A549 (cell line): ENCODE measurements around the gene GABBR2. TPM values are rescaled to one million over a fixed set of nuclear protein-coding genes. Genes with fewer than 3 reads are reported as not detected.

Source experiments
- ATAC-seq, 2 experiments: fragments of 200-7000 bp in 1 of 2; fragments of >200 bp in 1 of 2; cut with Nextera tagmentation in 1 of 2; cut with Tn5 transposase in 1 of 2; 3 replicates each; pipeline versions ENCODE4 v1.8.0 to v1.9.1; 2018 to 2020; ENCODE audit warnings: mild to moderate bottlenecking in 1 of 2, moderate library complexity in 1 of 2
- CTCF ChIA-PET: fragments of 300-600 bp; sonication (Branson Sonifier 250); formaldehyde crosslinking; extraction: SDS; loops from one replicate; lab custom pipeline; 2021; ENCODE audit warnings: antibody characterized with exemption, inconsistent platforms; lab: Yijun Ruan, JAX
- POLR2A ChIA-PET: fragments of 350-600 bp; formaldehyde crosslinking; extraction: SDS; loops from one replicate; lab custom pipeline; 2021; ENCODE audit warnings: antibody characterized with exemption, inconsistent platforms; lab: Yijun Ruan, JAX
- DNase-seq, 2 experiments: peaks; one replicate each; pipeline versions ENCODE4 v3.0.0 to v3.0.0-alpha.2; 2011 to 2016; ENCODE audit warnings: low read depth in 1 of 2, low spot score in 1 of 2
- FAIRE-seq: peaks from 2 replicates; lab custom pipeline; 2011; peaks lifted over from hg19 to GRCh38; lab: Jason Lieb, UNC
- H3K27ac ChIP-seq, 2 experiments: fragments of >200 bp; sonication (Bioruptor Twin); formaldehyde crosslinking; 3 replicates each; pipeline ENCODE4 v1.5.1; 2016 to 2017
- H3K4me1 ChIP-seq: fragments of >200 bp; sonication (Bioruptor Twin); formaldehyde crosslinking; 3 replicates; pipeline ENCODE4 v1.6.1; 2016
- H3K4me2 ChIP-seq: fragments of >200 bp; sonication (Bioruptor Twin); formaldehyde crosslinking; 3 replicates; pipeline ENCODE4 v1.6.1; 2016
- H3K4me3 ChIP-seq: fragments of >200 bp; sonication (Bioruptor Twin); formaldehyde crosslinking; 3 replicates; pipeline ENCODE4 v1.5.1; 2016
- H3K9me3 ChIP-seq: fragments of >200 bp; sonication (Bioruptor Twin); formaldehyde crosslinking; 3 replicates; pipeline ENCODE4 v1.6.1; 2016
- CBX8 ChIP-seq: fragments of 200-600 bp; sonication (generic); IDR thresholded peaks from 2 replicates; pipeline ENCODE4 v1.6.1; 2016
- CHD2 ChIP-seq: fragments of 150-350 bp; IDR thresholded peaks from 2 replicates; pipeline ENCODE4 v1.6.1; 2014; ENCODE audit warnings: low read length; ENCODE audit not compliant: partially characterized antibody
- CHD4 ChIP-seq: fragments of 200-600 bp; sonication (generic); IDR thresholded peaks from 2 replicates; pipeline ENCODE4 v1.6.1; 2016; ENCODE audit warnings: antibody characterized with exemption, mild to moderate bottlenecking, borderline replicate concordance
- FOSL2 ChIP-seq, 2 experiments: fragments of 450-650 bp in 1 of 2; fragments of >200 bp in 1 of 2; sonication (Bioruptor Twin) in 1 of 2; formaldehyde crosslinking; IDR thresholded peaks; 2 replicates each; pipeline versions ENCODE4 v1.5.0 to v1.6.1; 2016 to 2020; ENCODE audit warnings: mild to moderate bottlenecking in 1 of 2, moderate library complexity in 1 of 2
- FOXS1 ChIP-seq: fragments of 250-450 bp; sonication (Bioruptor Pico); IDR thresholded peaks from 2 replicates; pipeline ENCODE4 v1.5.0; 2020; ENCODE audit warnings: mild to moderate bottlenecking, moderate library complexity
- HOXA7 ChIP-seq: fragments of 250-450 bp; sonication (Bioruptor Pico); IDR thresholded peaks from 2 replicates; pipeline ENCODE4 v1.5.0; 2020; ENCODE audit warnings: mild to moderate bottlenecking, moderate library complexity
- JUNB ChIP-seq: fragments of >200 bp; sonication (Bioruptor Twin); formaldehyde crosslinking; IDR thresholded peaks from 2 replicates; pipeline ENCODE4 v1.6.1; 2016
- KDM1A ChIP-seq: fragments of 200-600 bp; sonication (generic); IDR thresholded peaks from 2 replicates; pipeline ENCODE4 v1.6.1; 2016; ENCODE audit warnings: low read depth, mild to moderate bottlenecking
- NPAS2 ChIP-seq: fragments of 250-450 bp; sonication (Bioruptor Pico); IDR thresholded peaks from 2 replicates; pipeline ENCODE4 v1.8.0; 2022; ENCODE audit warnings: mild to moderate bottlenecking, moderate library complexity, borderline replicate concordance
- POLR2AphosphoS2 ChIP-seq: conservative IDR thresholded peaks from 2 replicates; pipeline ENCODE4 v1.6.1; 2012; ENCODE audit warnings: low read length, improper control_type of control experiment, inconsistent platforms
- RFX5 ChIP-seq: fragments of 450-650 bp; IDR thresholded peaks from 2 replicates; pipeline ENCODE4 v1.7.1; 2014; ENCODE audit warnings: antibody characterized with exemption, mild to moderate bottlenecking, moderate library complexity
- TP53 ChIP-seq: fragments of 250-450 bp; sonication (Bioruptor Pico); IDR thresholded peaks from 2 replicates; pipeline ENCODE4 v1.5.0; 2021; ENCODE audit warnings: mild to moderate bottlenecking, moderate library complexity
- ZFP36 ChIP-seq: fragments of 450-650 bp; IDR thresholded peaks from 2 replicates; pipeline ENCODE4 v1.6.1; 2014; ENCODE audit warnings: borderline replicate concordance; ENCODE audit not compliant: partially characterized antibody
- WGBS: methylation state at CpG from one replicate; pipeline ENCODE4 v1.1.6; 2017; ENCODE audit errors: missing lambda C conversion rate; 5-methylcytosine and 5-hydroxymethylcytosine counted together
- polyA plus RNA-seq, 4 experiments: library from polyadenylated mRNA; depleted of rRNA in 3 of 4; stranded (reverse); fragments of >200 nt; fragmentation: RNase III in 1 of 4; extraction: RNeasy Plus Mini Kit Qiagen cat#74134 plus additional on column Dnase treatment in 1 of 4; gene quantifications; 2 replicates in 3 of 4; 3 replicates in 1 of 4; pipeline ENCODE4 v1.2.3, GENCODE V29; 2011 to 2017
- TF ChIP-seq, protein P1 (sequence below): fragments of 450-650 bp; IDR thresholded peaks from 2 replicates; pipeline ENCODE4 v1.6.1; 2014; ENCODE audit warnings: antibody characterized with exemption
- TF ChIP-seq, protein P2 (sequence below): IDR thresholded peaks from 2 replicates; pipeline ENCODE4 v1.6.1; 2012
- TF ChIP-seq, protein P3 (sequence below): IDR thresholded peaks from 2 replicates; pipeline ENCODE4 v1.6.1; 2012; ENCODE audit warnings: low read depth, borderline replicate concordance
- TF ChIP-seq, protein P4 (sequence below): fragments of >200 bp; sonication (Bioruptor Twin); formaldehyde crosslinking; IDR thresholded peaks from 2 replicates; pipeline ENCODE4 v1.6.1; 2016
- TF ChIP-seq, protein P5 (sequence below): fragments of 250-450 bp; sonication (Bioruptor Pico); IDR thresholded peaks from 2 replicates; pipeline ENCODE4 v1.5.0; 2020; ENCODE audit warnings: low read depth, mild to moderate bottlenecking, moderate library complexity

Gene GABBR2
- polyA plus RNA-seq, 2 of the 4 experiments (the other 2 are of a cell fraction): 0.08 to 0.57 TPM

DNA sequence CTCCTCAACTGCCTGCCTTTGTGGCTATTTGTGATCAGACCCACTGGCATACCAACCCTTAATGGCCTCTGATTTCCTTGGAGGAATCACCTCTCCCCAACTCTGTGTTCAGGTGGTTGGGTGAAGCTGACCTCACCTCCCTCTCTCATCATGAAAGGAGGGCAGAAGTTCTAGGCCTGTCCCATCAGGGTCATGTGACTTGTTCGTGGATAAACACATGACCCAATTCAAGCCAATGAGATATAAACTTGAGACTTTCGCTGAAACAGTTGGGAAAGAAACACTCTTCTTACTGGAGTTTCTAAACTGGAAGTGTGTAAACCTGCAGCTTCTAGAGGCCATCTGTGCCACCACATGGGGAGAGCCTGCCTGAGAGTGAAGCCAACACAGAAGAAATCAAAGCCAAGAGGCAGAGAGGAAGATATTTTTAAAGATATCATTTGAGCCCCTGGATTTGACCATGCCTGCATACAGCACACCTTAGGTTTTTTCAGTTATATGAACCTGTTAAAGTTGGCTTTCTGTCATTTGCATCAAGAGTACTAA is 5.8 kb downstream of the GABBR2 start:
- POLR2A ChIA-PET: no interaction called here
- no peak overlapping the region for H3K4me3 ChIP-seq
- CTCF ChIA-PET: interaction anchor here (3.3 kb wide), 1 partner anchor 388 kb away, joined by 17 read pairs; no protein-coding TSS in a partner anchor
- FAIRE-seq: no peak
- peaks cover 6% of the 10 kb centered on the region for H3K4me1 ChIP-seq
- no peaks in the 10 kb centered on the region for H3K9me3 ChIP-seq
- 10% methylated on average over 2 of the region's 2 CpGs for WGBS
- no peak overlapping the region for H3K27ac ChIP-seq
- no peak for DNase-seq
- TF ChIP-seq POLR2AphosphoS2 (no peak), CBX8 (no peak)
- TF ChIP-seq, protein P1, sequence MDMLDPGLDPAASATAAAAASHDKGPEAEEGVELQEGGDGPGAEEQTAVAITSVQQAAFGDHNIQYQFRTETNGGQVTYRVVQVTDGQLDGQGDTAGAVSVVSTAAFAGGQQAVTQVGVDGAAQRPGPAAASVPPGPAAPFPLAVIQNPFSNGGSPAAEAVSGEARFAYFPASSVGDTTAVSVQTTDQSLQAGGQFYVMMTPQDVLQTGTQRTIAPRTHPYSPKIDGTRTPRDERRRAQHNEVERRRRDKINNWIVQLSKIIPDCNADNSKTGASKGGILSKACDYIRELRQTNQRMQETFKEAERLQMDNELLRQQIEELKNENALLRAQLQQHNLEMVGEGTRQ: peak; percentile 68
- H3K4me2 ChIP-seq: no peak overlapping the region
- no peak for ATAC-seq

DNA sequence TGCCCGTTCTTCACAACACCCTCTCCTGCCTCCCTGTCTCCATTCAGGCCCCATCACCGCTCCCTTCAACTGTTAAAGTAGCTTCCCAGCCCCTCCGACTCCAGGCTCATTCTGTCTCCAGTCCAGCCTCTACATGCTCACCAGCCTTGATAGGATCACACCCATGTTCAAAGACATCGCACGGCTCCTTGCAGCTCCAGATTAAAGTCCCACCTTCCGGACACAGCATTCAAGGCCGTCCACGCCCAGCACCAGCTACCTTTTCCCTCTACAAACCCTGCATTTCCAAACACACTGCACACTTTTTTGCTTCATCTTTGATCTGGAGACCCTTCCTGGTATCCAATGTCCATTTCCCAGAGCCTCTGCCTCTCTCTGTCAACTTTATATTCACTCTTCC is 6.4 kb downstream of the GABBR2 start:
- H3K9me3 ChIP-seq: no peaks in the 10 kb centered on the region
- TF ChIP-seq ZFP36 (no peak), KDM1A (no peak), JUNB (no peak), TP53 (CRISPR knock-in tag) (no peak), CHD2 (no peak), NPAS2 (CRISPR knock-in tag) (no peak), RFX5 (no peak), FOXS1 (CRISPR knock-in tag) (no peak), CHD4 (no peak), FOSL2 (IDR thresholded peaks at IDR 0.05) (no peak), FOSL2 (CRISPR knock-in tag; IDR thresholded peaks at IDR 0.05) (no peak)
- TF ChIP-seq, protein P2, sequence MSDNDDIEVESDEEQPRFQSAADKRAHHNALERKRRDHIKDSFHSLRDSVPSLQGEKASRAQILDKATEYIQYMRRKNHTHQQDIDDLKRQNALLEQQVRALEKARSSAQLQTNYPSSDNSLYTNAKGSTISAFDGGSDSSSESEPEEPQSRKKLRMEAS: no peak
- TF ChIP-seq, protein P3, sequence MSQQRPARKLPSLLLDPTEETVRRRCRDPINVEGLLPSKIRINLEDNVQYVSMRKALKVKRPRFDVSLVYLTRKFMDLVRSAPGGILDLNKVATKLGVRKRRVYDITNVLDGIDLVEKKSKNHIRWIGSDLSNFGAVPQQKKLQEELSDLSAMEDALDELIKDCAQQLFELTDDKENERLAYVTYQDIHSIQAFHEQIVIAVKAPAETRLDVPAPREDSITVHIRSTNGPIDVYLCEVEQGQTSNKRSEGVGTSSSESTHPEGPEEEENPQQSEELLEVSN: no peak
- TF ChIP-seq, protein P4, sequence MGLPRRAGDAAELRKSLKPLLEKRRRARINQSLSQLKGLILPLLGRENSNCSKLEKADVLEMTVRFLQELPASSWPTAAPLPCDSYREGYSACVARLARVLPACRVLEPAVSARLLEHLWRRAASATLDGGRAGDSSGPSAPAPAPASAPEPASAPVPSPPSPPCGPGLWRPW: no peak
- TF ChIP-seq, protein P5, sequence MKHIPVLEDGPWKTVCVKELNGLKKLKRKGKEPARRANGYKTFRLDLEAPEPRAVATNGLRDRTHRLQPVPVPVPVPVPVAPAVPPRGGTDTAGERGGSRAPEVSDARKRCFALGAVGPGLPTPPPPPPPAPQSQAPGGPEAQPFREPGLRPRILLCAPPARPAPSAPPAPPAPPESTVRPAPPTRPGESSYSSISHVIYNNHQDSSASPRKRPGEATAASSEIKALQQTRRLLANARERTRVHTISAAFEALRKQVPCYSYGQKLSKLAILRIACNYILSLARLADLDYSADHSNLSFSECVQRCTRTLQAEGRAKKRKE: no peak
- TF ChIP-seq, all 56 proteins: peak for 0
- H3K4me3 ChIP-seq: no peak overlapping the region
- DNase-seq: no peak
- H3K27ac ChIP-seq: no peak overlapping the region
- H3K4me2 ChIP-seq: no peak overlapping the region
- ChIA-PET CTCF (interaction anchor here (3.3 kb wide), 1 partner anchor 387 kb away, joined by 17 read pairs; no protein-coding TSS in a partner anchor), POLR2A (no interaction called here)
- no peak for FAIRE-seq
- H3K4me1 ChIP-seq: peaks cover under 1% of the 10 kb centered on the region; the same call in 2 of the 3 replicates
- 67% methylated on average over 8 of the region's 8 CpGs for WGBS
- no peak for ATAC-seq

DNA sequence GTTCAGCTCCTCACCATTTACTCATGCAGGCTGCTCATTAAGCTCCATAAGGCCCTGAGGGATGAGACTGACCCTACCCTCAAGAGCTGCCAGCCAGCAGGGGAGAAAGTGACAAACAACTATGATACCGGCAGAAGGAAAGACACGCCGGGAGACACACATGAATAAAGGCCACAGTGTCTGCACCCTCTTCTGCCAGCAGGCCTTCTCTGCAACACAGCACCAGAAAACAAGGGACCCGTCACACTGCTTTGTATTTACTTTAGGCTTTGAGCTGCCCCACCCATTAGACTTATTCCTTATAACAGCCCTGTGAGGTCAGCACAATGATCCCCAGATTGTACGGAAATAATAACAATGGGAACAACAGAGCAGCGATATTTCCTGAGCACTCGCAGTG is 7.2 kb downstream of the GABBR2 start:
- POLR2A ChIA-PET: no interaction called here
- no peak for FAIRE-seq

More for the DNA sequence above, 7.2 kb downstream of the GABBR2 start:
- Histone ChIP-seq H3K4me1 (no peaks in the 10 kb centered on the region), H3K27ac (no peak overlapping the region), H3K4me3 (no peak overlapping the region), H3K4me2 (no peak overlapping the region), H3K9me3 (no peaks in the 10 kb centered on the region)
- DNase-seq: no peak
- 57% methylated on average over 7 of the region's 7 CpGs for WGBS
- TF ChIP-seq, protein P1: no peak
- no peak for TF ChIP-seq HOXA7 (CRISPR knock-in tag)
- ATAC-seq: no peak; a peak in 1 of 6 replicates
- CTCF ChIA-PET: interaction anchor here (0.6 to 3.3 kb wide), 3 partner anchors 9 to 386 kb away, joined by 3 to 17 read pairs (median 5); no protein-coding TSS in a partner anchor
